Activated CD8-positive, alpha-beta memory T cell treated with anti-CD3 and anti-CD28 coated beads, Interleukin-2, amount 10 ng/mL, durations not matched to agents 7 days and 5 days (primary cell): ENCODE results near the gene NOS1. TPM values are rescaled to one million over a fixed set of nuclear protein-coding genes. Genes with fewer than 3 reads are reported as not detected.

Source experiments
- ATAC-seq: fragments of 150-1000 bp; cut with Tn5 transposase; one replicate; pipeline ENCODE4 v1.10.0; 2021; ENCODE audit warnings: moderate library complexity
- CTCF ChIA-PET: fragments of 350-600 bp; sonication (Branson Sonifier 250); formaldehyde crosslinking; loops from one replicate; lab custom pipeline; 2021; ENCODE audit warnings: antibody characterized with exemption; lab: Charles Lee
- DNase-seq: peaks from one replicate; pipeline ENCODE4 v3.0.0-alpha.2; 2020
- H3K27ac Mint-ChIP-seq: one replicate; pipeline ENCODE4 v1.8.0; 2021; ENCODE audit warnings: mild to moderate bottlenecking, mixed read lengths
- H3K27me3 Mint-ChIP-seq: one replicate; pipeline ENCODE4 v1.8.0; 2021; ENCODE audit warnings: mixed read lengths
- H3K36me3 Mint-ChIP-seq: one replicate; pipeline ENCODE4 v1.8.0; 2021; ENCODE audit warnings: mild to moderate bottlenecking, mixed read lengths
- H3K4me1 Mint-ChIP-seq: one replicate; pipeline ENCODE4 v1.8.0; 2021; ENCODE audit warnings: mixed read lengths
- H3K4me3 Mint-ChIP-seq: one replicate; pipeline ENCODE4 v1.8.0; 2021; ENCODE audit warnings: mild to moderate bottlenecking, moderate library complexity, mixed read lengths
- H3K9me3 Mint-ChIP-seq: one replicate; pipeline ENCODE4 v1.8.0; 2022; ENCODE audit warnings: low read depth, mixed read lengths
- total RNA-seq, 2 experiments: library from RNA; stranded (reverse); gene quantifications; one replicate each; pipeline ENCODE4 v1.2.3, GENCODE V29; 2021

Gene NOS1
- total RNA-seq, 2 experiments from 2014 or later = not detected

DNA sequence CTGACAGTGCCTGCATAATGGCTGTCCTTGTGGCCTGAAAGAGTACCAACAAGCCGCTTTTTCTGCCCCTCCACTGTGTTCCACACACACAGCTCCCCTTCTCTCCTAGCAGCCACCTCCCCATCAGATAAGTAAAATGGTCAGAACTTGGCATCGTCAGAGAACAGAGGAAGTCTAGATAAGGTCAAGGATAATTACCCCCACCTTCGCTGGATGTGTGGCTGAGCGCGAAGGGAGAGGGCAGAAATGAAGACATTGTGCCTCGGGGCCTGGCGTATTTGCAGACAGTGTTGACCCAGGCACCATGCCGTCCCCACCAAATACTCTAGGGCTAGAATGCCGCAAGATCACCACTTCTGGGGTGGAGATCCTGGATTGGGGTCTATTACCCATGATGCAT, 201.8 kb downstream of the NOS1 start:
- peaks cover 44% of the 10 kb centered on the region for H3K36me3 Mint-ChIP-seq
- no peaks in the 10 kb centered on the region for H3K27me3 Mint-ChIP-seq
- CTCF ChIA-PET = no interaction called here
- peaks cover 3% of the 10 kb centered on the region for H3K4me1 Mint-ChIP-seq
- ATAC-seq (no peak), DNase-seq (no peak)
- no peak overlapping the region for H3K27ac Mint-ChIP-seq
- no peak overlapping the region for H3K4me3 Mint-ChIP-seq
- H3K9me3 Mint-ChIP-seq = no peaks in the 10 kb centered on the region

DNA sequence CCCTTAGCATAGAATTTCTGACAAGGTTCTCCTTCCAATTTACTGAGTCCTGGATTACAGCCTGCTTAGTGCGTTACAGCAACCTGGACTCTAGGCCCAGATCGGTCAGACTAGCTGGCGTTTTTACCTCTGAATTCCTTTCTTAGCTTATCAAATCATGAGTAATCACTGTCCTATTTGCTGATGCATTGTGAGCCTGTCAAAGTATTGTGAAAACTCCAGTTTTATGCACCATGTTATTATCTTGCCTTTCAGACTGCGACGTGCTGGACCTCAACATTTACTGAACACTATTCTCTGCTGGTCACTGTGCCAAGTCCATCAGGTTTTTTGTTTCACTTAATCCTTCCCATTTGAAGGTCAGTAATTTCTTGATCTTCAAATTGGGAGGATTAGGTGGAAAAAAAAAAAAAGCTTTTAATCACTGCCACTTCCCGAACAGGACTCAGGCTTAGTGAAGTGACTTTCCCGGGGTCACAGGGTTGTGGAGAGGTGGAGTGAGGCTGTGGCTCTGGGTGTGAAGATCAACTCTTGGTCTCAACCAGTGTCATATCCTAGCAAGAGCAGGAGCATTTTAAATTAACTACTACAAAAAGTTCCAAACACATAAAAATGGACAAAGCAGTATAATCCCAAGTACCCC, 202.4 kb downstream of the NOS1 start:
- Mint-ChIP-seq H3K36me3 (peaks cover 42% of the 10 kb centered on the region), H3K4me3 (no peak overlapping the region), H3K9me3 (no peaks in the 10 kb centered on the region), H3K27ac (no peak overlapping the region), H3K27me3 (no peaks in the 10 kb centered on the region), H3K4me1 (peaks cover 3% of the 10 kb centered on the region)
- ATAC-seq = no peak
- CTCF ChIA-PET = no interaction called here
- no peak for DNase-seq

Other genes starting within 250 kb of the NOS1 start
- 10 to 100 TPM; 21.7 to 26.2 TPM for gene FBXO21, start 171.2 kb downstream of the NOS1 start, total RNA-seq